Activated CD4-positive, alpha-beta T cell treated with anti-CD3 and anti-CD28 coated beads, Interleukin-2, amount 50 U/mL, for 1 hour (primary cell): ENCODE results near the gene SLC6A11.

Source experiments
- DNase-seq: peaks from one replicate; pipeline ENCODE4 v3.0.0-alpha.2; 2020

Gene SLC6A11

GRCh38 chr3:10890665-10891064 is 74.6 kb downstream of the SLC6A11 start:
- DNase-seq: no peak

- DNase-seq: no peak
Observed at GRCh38 chr3:10892622-10893021, 76.6 kb downstream of the SLC6A11 start.

- no peak for DNase-seq
Observed at GRCh38 chr3:10901296-10901945, 85.4 kb downstream of the SLC6A11 start.

GRCh38 chr3:10907262-10907661 is 91.2 kb downstream of the SLC6A11 start:
- DNase-seq: no peak

- DNase-seq: no peak
Observed at GRCh38 chr3:10910367-10910766, 94.3 kb downstream of the SLC6A11 start.

- no peak for DNase-seq
Observed at GRCh38 chr3:10911350-10912002, 95.4 kb downstream of the SLC6A11 start.

- no peak for DNase-seq
Observed at GRCh38 chr3:10912786-10913185, 96.8 kb downstream of the SLC6A11 start.

- no peak for DNase-seq
Observed at GRCh38 chr3:10915376-10915775, 99.3 kb downstream of the SLC6A11 start.

- no peak for DNase-seq
Observed at GRCh38 chr3:10917176-10917575, 101.1 kb downstream of the SLC6A11 start.

- no peak for DNase-seq
Observed at GRCh38 chr3:10918011-10918410, 102.0 kb downstream of the SLC6A11 start.

- DNase-seq: no peak
Observed at GRCh38 chr3:10919636-10920035, 103.6 kb downstream of the SLC6A11 start.

GRCh38 chr3:10925436-10926255 is 109.6 kb downstream of the SLC6A11 start:
- no peak for DNase-seq

GRCh38 chr3:10926256-10926810 is 110.3 kb downstream of the SLC6A11 start:
- no peak for DNase-seq

GRCh38 chr3:10926811-10927521 is 110.9 kb downstream of the SLC6A11 start:
- DNase-seq: no peak

- no peak for DNase-seq
Observed at GRCh38 chr3:10927551-10927950, 111.5 kb downstream of the SLC6A11 start.

GRCh38 chr3:10928407-10928960 is 112.5 kb downstream of the SLC6A11 start:
- no peak for DNase-seq

- DNase-seq: no peak
Observed at GRCh38 chr3:10928961-10929471, 113.0 kb downstream of the SLC6A11 start.

GRCh38 chr3:10929978-10930665 is 114.1 kb downstream of the SLC6A11 start:
- no peak for DNase-seq

GRCh38 chr3:10930666-10931040 is 114.6 kb downstream of the SLC6A11 start:
- no peak for DNase-seq

GRCh38 chr3:10932596-10932995 is 116.6 kb downstream of the SLC6A11 start:
- DNase-seq: no peak

- no peak for DNase-seq
Observed at GRCh38 chr3:10933021-10933420, 117.0 kb downstream of the SLC6A11 start.

- no peak for DNase-seq
Observed at GRCh38 chr3:10933470-10933804, 117.4 kb downstream of the SLC6A11 start.
